K562 (cell line): Measurements from ENCODE around the gene FA2H. TPM values are rescaled to one million over a fixed set of nuclear protein-coding genes. Genes with fewer than 3 reads are reported as not detected.

Experiments
- ARID1B ChIP-seq: fragments of 450-650 bp; IDR thresholded peaks from 2 replicates; pipeline ENCODE4 v1.6.1; 2016; ENCODE audit warnings: antibody characterized with exemption, mild to moderate bottlenecking, inconsistent platforms
- FOXJ3 ChIP-seq: sonication (generic); formaldehyde crosslinking; IDR thresholded peaks from 2 replicates; pipeline ENCODE4 v1.4.0; 2020; ENCODE audit warnings: mild to moderate bottlenecking, missing genetic modification reagents
- HDAC2 ChIP-seq: fragments of 450-650 bp; IDR thresholded peaks from 2 replicates; pipeline ENCODE4 v1.6.1; 2016; ENCODE audit warnings: mild to moderate bottlenecking
- HOXB6 ChIP-seq: fragments of 250-450 bp; sonication (Bioruptor Pico); IDR thresholded peaks from 2 replicates; pipeline ENCODE4 v1.5.1; 2022; ENCODE audit warnings: mild to moderate bottlenecking, borderline replicate concordance
- KAT8 ChIP-seq: fragments of 450-650 bp; IDR thresholded peaks from 2 replicates; pipeline ENCODE4 v1.6.1; 2016; ENCODE audit warnings: low read depth, mild to moderate bottlenecking
- LCOR ChIP-seq: sonication (generic); formaldehyde crosslinking; IDR thresholded peaks from 2 replicates; pipeline ENCODE4 v1.8.0; 2022; ENCODE audit warnings: mild to moderate bottlenecking, missing genetic modification reagents
- RBM25 ChIP-seq: fragments of 200-400 bp; formaldehyde crosslinking; IDR thresholded peaks from 2 replicates; pipeline ENCODE4 v1.6.1; 2018; ENCODE audit warnings: low read length, low read depth, moderate library complexity; ENCODE audit not compliant: severe bottlenecking
- SMARCA5 ChIP-seq: fragments of 450-650 bp; IDR thresholded peaks from 2 replicates; pipeline ENCODE4 v1.6.1; 2016
- SNRNP70 ChIP-seq: fragments of 200-400 bp; formaldehyde crosslinking; optimal IDR thresholded peaks from 2 replicates; pipeline ENCODE3; 2017; ENCODE audit warnings: low read depth, low read length
- STAG1 ChIP-seq: sonication (generic); formaldehyde crosslinking; IDR thresholded peaks from 2 replicates; pipeline ENCODE4 v1.5.0; 2020; ENCODE audit warnings: missing genetic modification reagents, borderline replicate concordance
- STAT5A ChIP-seq: IDR thresholded peaks from 2 replicates; pipeline ENCODE4 v1.6.1; 2012; ENCODE audit warnings: low read length, inconsistent platforms, borderline replicate concordance
- XRCC5 ChIP-seq: fragments of 200-400 bp; formaldehyde crosslinking; IDR thresholded peaks from 2 replicates; pipeline ENCODE4 v1.6.1; 2017; ENCODE audit warnings: low read depth, mild to moderate bottlenecking, low read length
- ZNF175 ChIP-seq: fragments of 200-800 bp; sonication (Bioruptor generic); IDR thresholded peaks from 2 replicates; pipeline ENCODE4 v1.6.1; 2016; ENCODE audit warnings: low read depth, mild to moderate bottlenecking, missing genetic modification characterization, missing compliant biosample characterization
- ZNF263 ChIP-seq: sonication (generic); formaldehyde crosslinking; IDR thresholded peaks from 2 replicates; pipeline ENCODE4 v1.8.0; 2022; ENCODE audit warnings: mild to moderate bottlenecking, missing genetic modification reagents, borderline replicate concordance
- ZNF79 ChIP-seq: fragments of 250-450 bp; sonication (Bioruptor Pico); IDR thresholded peaks from 2 replicates; pipeline ENCODE4 v1.4.0; 2020; ENCODE audit warnings: low read depth, mild to moderate bottlenecking, moderate library complexity
- polyA plus RNA-seq, 8 experiments: library from polyadenylated mRNA; depleted of rRNA in 4 of 8; stranded (reverse) in 5 of 8; unstranded in 3 of 8; fragments of >200 nt; fragmentation: Nextera tagmentation in 2 of 8; fragmentation: Illumina TruSeq in 1 of 8; extraction: Ambion mirVana in 2 of 8; extraction: Trizol in 1 of 8; gene quantifications; 2 replicates each; pipeline versions ENCODE4 v1.2.1 to v1.2.3, GENCODE V29; 2011 to 2014; ENCODE audit warnings: inconsistent platforms in 1 of 8, missing spikeins in 1 of 8
- total RNA-seq, 7 experiments: library from RNA; depleted of rRNA in 6 of 7; stranded (reverse); fragments of >200 nt in 6 of 7; fragmentation: Illumina TruSeq in 2 of 7; extraction: Trizol in 2 of 7; gene quantifications; 2 replicates each; pipeline versions ENCODE4 v1.2.1 to v1.2.3, GENCODE V29; 2011 to 2021; ENCODE audit warnings: low replicate concordance in 1 of 7
- TF ChIP-seq, protein P1 (sequence below): sonication (generic); formaldehyde crosslinking; IDR thresholded peaks from 2 replicates; pipeline ENCODE4 v1.8.0; 2022; ENCODE audit warnings: mild to moderate bottlenecking, missing genetic modification reagents
- TF ChIP-seq, protein P2 (sequence below): fragments of 250-450 bp; sonication (Bioruptor Pico); IDR thresholded peaks from 2 replicates; pipeline ENCODE4 v1.4.0; 2020; ENCODE audit warnings: mild to moderate bottlenecking, moderate library complexity
- TF ChIP-seq, protein P3 (sequence below), 2 experiments: IDR thresholded peaks in 1 of 2; conservative IDR thresholded peaks in 1 of 2; 2 replicates each; pipeline ENCODE4 v1.6.1; 2016; ENCODE audit warnings: low read depth in 2 of 2, mild to moderate bottlenecking in 1 of 2, missing compliant biosample characterization in 1 of 2, missing genetic modification characterization in 1 of 2, moderate library complexity in 1 of 2

FA2H gene
- total and polyA plus RNA-seq, 9 of the 15 experiments (the other 6 are each of a cell fraction or from before 2014, with no cell fraction given): not detected

DNA sequence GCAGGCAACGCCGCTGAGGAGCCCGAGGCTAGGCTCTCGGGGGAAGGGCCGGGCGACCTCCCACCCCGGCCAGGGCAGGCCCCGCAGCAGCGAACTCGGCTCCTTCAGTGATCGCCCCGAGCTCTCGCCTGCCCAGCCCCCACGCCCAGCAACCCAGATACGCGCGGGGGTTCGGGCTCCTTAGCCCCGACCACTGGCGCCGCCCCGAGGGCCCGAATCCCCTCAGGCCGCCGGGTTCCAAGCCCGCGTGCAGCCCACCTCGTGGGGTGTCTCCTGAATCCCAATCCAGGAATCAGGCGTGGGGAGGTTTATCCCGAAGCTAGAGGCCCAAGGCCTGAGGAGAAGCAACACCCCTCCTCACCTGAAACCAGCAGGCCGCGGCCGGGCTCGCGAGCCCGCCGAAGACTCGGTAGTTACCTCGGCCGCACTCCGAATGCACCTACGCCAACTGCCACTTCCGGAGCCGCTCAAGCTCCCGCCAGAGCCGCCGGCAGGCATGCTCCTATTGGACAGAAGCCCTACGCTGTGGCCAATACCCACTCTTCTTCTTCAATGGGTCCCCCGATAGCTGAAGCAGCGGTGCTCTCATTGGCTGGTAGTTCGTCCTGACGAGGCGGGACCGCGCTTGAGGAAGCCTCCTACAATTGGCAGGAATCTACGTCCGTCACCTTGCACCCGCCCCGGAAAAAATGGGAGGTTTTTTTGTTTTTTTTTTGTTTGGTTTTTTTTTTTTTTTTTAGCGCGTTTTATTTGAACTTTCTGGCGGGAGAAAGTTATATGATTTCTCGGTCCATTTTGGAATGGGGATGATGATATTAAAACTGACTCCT, 108.0 kb downstream of the FA2H start, which contains the start of gene RFWD3 (continued):
- no peak for TF ChIP-seq FOXJ3
- TF ChIP-seq LCOR (CRISPR knock-in tag): peak; percentile 69; the same call in 1 of the 2 replicates
- peak; percentile 23; the same call in 1 of the 2 replicates for TF ChIP-seq ZNF175 (CRISPR knock-in tag)
- TF ChIP-seq, protein P1, sequence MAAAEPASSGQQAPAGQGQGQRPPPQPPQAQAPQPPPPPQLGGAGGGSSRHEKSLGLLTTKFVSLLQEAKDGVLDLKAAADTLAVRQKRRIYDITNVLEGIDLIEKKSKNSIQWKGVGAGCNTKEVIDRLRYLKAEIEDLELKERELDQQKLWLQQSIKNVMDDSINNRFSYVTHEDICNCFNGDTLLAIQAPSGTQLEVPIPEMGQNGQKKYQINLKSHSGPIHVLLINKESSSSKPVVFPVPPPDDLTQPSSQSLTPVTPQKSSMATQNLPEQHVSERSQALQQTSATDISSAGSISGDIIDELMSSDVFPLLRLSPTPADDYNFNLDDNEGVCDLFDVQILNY (CRISPR knock-in tag): peak; percentile 91
- peak; percentile 14; the same call in 1 of the 2 replicates for TF ChIP-seq HDAC2
- no peak for TF ChIP-seq SMARCA5
- TF ChIP-seq ARID1B: no peak
- no peak for TF ChIP-seq STAT5A
- TF ChIP-seq, protein P2, sequence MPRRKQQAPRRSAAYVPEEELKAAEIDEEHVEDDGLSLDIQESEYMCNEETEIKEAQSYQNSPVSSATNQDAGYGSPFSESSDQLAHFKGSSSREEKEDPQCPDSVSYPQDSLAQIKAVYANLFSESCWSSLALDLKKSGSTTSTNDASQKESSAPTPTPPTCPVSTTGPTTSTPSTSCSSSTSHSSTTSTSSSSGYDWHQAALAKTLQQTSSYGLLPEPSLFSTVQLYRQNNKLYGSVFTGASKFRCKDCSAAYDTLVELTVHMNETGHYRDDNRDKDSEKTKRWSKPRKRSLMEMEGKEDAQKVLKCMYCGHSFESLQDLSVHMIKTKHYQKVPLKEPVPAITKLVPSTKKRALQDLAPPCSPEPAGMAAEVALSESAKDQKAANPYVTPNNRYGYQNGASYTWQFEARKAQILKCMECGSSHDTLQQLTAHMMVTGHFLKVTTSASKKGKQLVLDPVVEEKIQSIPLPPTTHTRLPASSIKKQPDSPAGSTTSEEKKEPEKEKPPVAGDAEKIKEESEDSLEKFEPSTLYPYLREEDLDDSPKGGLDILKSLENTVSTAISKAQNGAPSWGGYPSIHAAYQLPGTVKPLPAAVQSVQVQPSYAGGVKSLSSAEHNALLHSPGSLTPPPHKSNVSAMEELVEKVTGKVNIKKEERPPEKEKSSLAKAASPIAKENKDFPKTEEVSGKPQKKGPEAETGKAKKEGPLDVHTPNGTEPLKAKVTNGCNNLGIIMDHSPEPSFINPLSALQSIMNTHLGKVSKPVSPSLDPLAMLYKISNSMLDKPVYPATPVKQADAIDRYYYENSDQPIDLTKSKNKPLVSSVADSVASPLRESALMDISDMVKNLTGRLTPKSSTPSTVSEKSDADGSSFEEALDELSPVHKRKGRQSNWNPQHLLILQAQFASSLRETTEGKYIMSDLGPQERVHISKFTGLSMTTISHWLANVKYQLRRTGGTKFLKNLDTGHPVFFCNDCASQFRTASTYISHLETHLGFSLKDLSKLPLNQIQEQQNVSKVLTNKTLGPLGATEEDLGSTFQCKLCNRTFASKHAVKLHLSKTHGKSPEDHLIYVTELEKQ (CRISPR knock-in tag): no peak
- TF ChIP-seq RBM25: peak; percentile 94
- TF ChIP-seq, protein P3, sequence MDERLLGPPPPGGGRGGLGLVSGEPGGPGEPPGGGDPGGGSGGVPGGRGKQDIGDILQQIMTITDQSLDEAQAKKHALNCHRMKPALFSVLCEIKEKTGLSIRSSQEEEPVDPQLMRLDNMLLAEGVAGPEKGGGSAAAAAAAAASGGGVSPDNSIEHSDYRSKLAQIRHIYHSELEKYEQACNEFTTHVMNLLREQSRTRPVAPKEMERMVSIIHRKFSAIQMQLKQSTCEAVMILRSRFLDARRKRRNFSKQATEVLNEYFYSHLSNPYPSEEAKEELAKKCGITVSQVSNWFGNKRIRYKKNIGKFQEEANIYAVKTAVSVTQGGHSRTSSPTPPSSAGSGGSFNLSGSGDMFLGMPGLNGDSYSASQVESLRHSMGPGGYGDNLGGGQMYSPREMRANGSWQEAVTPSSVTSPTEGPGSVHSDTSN (CRISPR knock-in tag; IDR thresholded peaks at IDR 0.05; ENCODE audit: low read depth): peak; percentile 65
- TF ChIP-seq, protein P3 (tag; conservative IDR thresholded peaks at IDR 0.05; ENCODE audit: low read depth): peak; percentile 99
- TF ChIP-seq XRCC5: no peak
- no peak for TF ChIP-seq STAG1
- TF ChIP-seq ZNF263: no peak; the same call in 1 of the 2 replicates
- no peak for TF ChIP-seq SNRNP70
- no peak for TF ChIP-seq KAT8
- no peak for TF ChIP-seq HOXB6 (CRISPR knock-in tag)
- TF ChIP-seq ZNF79 (CRISPR knock-in tag): no peak
